Activated naive CD8-positive, alpha-beta T cell treated with anti-CD3 and anti-CD28 coated beads for 36 hours (primary cell): Measurements from ENCODE around the gene PMM2. TPM values are rescaled to one million over a fixed set of nuclear protein-coding genes. Genes with fewer than 3 reads are reported as not detected.
"Not testable (repeated sequence)": the region's sequence is repeated elsewhere in the genome, so short reads cannot be mapped to it uniquely, and the experiment has no call there.

Experiments
- DNase-seq: peaks from one replicate; pipeline ENCODE4 v3.0.0; 2021
- H3K27ac Mint-ChIP-seq: one replicate; pipeline ENCODE4 v1.8.0; 2022; ENCODE audit warnings: mild to moderate bottlenecking, moderate library complexity, mixed read lengths
- H3K27me3 Mint-ChIP-seq: one replicate; pipeline ENCODE4 v1.8.0; 2022; ENCODE audit warnings: mild to moderate bottlenecking, mixed read lengths
- H3K36me3 Mint-ChIP-seq: one replicate; pipeline ENCODE4 v1.8.0; 2021; ENCODE audit warnings: mild to moderate bottlenecking, mixed read lengths
- H3K4me1 Mint-ChIP-seq: one replicate; pipeline ENCODE4 v1.8.0; 2021; ENCODE audit warnings: mixed read lengths
- H3K4me3 Mint-ChIP-seq: one replicate; pipeline ENCODE4 v1.8.0; 2022; ENCODE audit warnings: mild to moderate bottlenecking, moderate library complexity, mixed read lengths
- H3K9me3 Mint-ChIP-seq: one replicate; pipeline ENCODE4 v1.8.0; 2022; ENCODE audit warnings: mixed read lengths
- total RNA-seq, 2 experiments: library from RNA; stranded (reverse); gene quantifications; one replicate each; pipeline ENCODE4 v1.2.3, GENCODE V29; 2021

Gene PMM2
- total RNA-seq, 2 experiments from 2014 or later, result 59.0 to 59.8 TPM

DNA sequence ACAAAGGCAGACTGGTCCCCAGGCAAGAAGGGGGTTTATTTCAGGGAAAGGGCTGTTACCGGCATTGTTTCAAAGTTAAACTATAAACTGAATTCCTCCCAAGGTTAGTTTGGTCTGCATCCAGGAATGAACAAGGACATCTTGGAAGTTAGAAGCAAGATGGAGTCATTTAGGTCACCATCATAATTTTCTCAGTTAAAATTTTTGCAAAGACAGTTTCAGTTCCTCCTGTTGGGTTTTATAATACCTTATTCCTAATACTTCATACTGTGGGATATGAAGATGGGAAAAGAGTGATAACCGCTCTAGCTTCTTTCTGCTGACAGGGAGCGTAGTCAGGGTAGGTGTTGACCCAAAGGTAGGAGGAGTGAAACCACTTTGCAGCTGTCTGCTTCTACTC lies 24.8 kb downstream of the PMM2 start:
- no peak overlapping the region for H3K27ac Mint-ChIP-seq
- no peak overlapping the region for H3K4me3 Mint-ChIP-seq

DNA sequence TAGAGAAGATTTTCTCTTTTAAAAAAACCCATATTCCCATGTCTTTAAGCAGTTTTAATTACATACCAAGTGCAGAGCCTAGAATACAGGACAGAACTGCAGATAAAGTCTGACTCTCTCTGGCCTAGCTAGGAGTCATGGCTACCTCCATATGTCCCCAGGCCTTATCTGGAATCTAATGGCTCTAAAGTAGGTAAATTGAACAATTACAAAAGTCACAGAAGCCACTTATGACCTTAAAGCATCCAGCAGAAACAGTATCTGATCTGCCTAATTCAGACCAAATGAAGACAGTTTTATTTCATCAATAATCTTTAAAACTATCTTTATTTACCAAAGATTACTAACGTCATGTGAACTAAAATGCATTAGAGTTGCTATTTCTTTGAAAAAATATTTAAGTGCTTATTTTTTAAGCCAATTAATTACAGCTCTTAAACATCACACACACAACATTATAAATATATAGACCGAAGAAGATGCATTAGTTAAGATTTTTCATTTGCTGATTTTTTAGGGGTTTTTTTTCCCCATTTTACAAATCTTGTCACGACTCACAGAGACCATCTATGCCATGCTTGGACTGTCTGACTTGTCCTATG lies 28.7 kb downstream of the PMM2 start:
- Mint-ChIP-seq H3K4me3 (no peak overlapping the region), H3K27me3 (no peaks in the 10 kb centered on the region), H3K4me1 (peaks cover 5% of the 10 kb centered on the region), H3K27ac (no peak overlapping the region), H3K36me3 (peaks cover 43% of the 10 kb centered on the region), H3K9me3 (no peaks in the 10 kb centered on the region)
- DNase-seq, result no peak

More for the DNA sequence above, 24.8 kb downstream of the PMM2 start:
- no peak for DNase-seq
- peaks cover 39% of the 10 kb centered on the region for H3K36me3 Mint-ChIP-seq
- H3K27me3 Mint-ChIP-seq, result no peaks in the 10 kb centered on the region
- peaks cover 1% of the 10 kb centered on the region for H3K4me1 Mint-ChIP-seq
- no peaks in the 10 kb centered on the region for H3K9me3 Mint-ChIP-seq

DNA sequence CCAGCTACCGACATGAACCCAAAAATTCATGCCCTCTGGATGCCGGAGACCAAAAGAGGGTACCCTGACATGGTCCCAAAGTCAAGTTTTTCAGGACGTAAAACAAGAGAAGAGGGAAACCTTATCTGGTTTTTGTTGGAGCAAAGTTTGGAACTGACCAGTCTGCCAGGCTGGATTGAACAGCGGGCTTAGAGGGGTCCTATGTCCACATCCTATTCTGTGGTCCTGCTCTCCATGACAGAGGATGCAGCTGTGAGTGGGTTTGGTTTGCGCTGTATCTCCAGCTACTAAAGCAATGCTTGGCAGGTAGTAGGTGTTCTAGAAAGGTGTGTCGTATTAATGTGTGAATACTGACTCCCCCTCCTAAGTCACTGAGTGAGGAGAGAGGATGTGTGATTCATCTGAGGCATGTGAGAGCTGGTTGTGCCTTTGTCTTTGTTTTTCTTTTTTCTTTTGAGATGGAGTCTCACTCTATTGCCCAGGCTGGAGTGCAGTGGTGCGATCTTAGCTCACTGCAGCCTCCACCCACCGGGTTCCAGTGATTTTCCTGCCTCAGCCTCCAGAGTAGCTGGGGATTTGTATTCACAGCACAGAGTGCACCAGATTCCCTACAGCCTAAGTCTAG lies 31.0 kb downstream of the PMM2 start:
- Mint-ChIP-seq H3K36me3 (peaks cover 40% of the 10 kb centered on the region), H3K4me1 (peaks cover 14% of the 10 kb centered on the region)

DNA sequence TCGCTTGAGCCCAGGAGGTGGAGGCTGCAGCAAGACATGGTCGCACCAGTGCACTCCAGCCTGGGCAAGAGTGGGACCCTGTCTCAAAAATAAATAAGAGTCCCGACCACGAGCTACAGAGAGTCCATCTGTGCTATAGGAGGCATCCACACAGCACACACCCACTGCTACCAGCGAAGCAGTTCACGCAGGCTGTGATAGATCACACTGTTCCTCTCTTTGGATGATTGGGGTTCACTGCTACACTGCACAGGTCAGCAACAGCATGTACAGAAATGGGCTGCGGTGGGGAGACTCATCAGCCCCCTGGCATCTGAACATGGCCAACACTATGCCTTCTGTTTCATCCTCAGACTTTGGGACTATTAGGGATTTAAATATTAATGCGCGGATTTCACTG lies 33.8 kb downstream of the PMM2 start:
- H3K27me3 Mint-ChIP-seq, result no peaks in the 10 kb centered on the region
- no peak overlapping the region for H3K4me3 Mint-ChIP-seq
- H3K27ac Mint-ChIP-seq, result no peak overlapping the region
- H3K36me3 Mint-ChIP-seq, result peaks cover 37% of the 10 kb centered on the region
- no peak for DNase-seq
- H3K9me3 Mint-ChIP-seq, result no peaks in the 10 kb centered on the region
- H3K4me1 Mint-ChIP-seq, result peaks cover 14% of the 10 kb centered on the region

More for the DNA sequence above, 31.0 kb downstream of the PMM2 start:
- no peak for DNase-seq
- Mint-ChIP-seq H3K4me3 (no peak overlapping the region), H3K27ac (no peak overlapping the region), H3K9me3 (no peaks in the 10 kb centered on the region), H3K27me3 (no peaks in the 10 kb centered on the region)

DNA sequence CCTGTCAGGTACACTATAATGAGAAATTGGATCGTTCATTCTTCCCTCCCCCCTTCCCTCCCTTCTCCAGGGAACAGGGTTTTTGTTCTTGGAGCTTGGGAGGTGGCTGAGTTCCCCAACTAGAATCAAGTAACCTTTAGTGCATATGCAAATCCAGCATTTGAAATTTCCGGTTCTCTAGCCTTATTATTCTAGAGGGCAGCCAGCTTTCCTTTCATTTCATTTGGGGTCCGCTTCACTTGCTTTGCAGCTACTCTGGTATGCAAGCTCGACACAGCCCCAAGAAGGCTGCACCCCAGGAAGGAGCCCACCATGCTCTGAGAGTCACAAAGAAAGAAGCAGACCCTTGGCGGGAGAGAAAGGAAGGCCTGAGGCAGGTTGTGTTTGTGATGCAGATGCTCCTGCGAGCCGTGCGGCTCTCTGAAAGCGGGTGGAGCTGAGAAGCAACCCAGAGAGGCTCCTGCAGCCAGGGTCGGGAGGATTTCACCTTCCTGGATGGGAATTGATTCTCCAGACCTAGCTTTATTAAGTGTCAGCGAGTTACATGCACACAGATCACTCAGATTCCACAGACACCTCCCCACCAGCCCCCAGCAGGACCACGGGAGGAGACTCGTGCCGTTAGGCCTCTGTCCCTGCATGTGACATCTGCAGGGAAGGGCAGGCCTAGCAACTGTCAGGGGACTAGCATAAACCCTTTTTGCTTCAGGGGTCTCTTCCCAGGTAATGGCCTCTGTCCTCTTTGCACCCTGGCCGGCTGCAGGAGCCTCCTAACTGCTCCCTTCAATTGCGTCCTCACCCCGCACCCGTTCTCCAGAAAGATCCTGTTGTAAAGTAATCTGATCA lies 34.5 kb downstream of the PMM2 start:
- Mint-ChIP-seq H3K27me3 (no peaks in the 10 kb centered on the region), H3K27ac (no peak overlapping the region), H3K4me1 (peaks cover 14% of the 10 kb centered on the region), H3K9me3 (no peaks in the 10 kb centered on the region), H3K4me3 (no peak overlapping the region), H3K36me3 (peaks cover 37% of the 10 kb centered on the region)
- DNase-seq, result no peak

DNA sequence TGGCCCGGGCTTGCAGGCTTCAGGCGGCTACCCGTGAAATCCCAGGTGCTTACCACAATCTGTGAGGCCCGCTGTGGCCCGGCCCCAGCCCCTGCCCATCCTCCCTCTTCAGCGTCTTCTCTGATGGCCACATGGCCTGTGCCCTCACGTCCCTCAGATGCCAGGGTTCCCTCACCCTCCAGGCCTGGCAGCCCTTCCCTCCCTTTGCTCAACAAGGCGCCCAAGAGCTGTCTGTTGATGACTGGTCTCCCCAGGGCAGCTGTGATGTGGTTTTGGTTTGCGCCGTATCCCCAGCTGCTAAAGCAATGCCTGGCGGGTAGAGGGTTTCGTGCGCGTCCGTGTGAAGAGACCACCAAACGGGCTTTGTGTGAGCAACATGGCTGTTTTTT lies 35.1 kb downstream of the PMM2 start:
- Mint-ChIP-seq H3K36me3 (peaks cover 37% of the 10 kb centered on the region), H3K27ac (peak overlapping the region; percentile 43), H3K27me3 (no peaks in the 10 kb centered on the region), H3K9me3 (no peaks in the 10 kb centered on the region), H3K4me3 (no peak overlapping the region), H3K4me1 (peaks cover 14% of the 10 kb centered on the region)
- no peak for DNase-seq

DNA sequence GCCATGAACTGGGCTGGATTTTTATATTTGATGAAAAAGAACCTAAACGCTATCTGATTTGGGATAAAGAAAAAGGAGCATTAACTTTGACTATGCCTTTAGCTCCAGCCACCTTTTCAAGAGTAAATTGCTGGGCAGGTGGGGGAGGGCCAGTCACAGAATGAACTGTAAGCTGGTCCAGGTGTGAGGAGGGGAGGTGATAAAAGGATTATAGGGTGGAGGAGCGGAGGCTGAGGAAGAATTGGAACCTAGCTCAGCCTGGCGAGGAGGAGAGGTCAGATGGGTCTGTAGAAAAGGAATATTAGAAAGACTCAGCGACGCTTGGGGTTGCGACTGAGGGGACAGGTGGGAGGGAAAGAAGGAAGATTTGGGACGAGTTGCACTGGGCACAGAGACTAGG lies 39.2 kb downstream of the PMM2 start:
- H3K27me3 Mint-ChIP-seq, H3K9me3 Mint-ChIP-seq, H3K27ac Mint-ChIP-seq, H3K4me3 Mint-ChIP-seq, H3K4me1 Mint-ChIP-seq, H3K36me3 Mint-ChIP-seq, DNase-seq: not testable (repeated sequence)

DNA sequence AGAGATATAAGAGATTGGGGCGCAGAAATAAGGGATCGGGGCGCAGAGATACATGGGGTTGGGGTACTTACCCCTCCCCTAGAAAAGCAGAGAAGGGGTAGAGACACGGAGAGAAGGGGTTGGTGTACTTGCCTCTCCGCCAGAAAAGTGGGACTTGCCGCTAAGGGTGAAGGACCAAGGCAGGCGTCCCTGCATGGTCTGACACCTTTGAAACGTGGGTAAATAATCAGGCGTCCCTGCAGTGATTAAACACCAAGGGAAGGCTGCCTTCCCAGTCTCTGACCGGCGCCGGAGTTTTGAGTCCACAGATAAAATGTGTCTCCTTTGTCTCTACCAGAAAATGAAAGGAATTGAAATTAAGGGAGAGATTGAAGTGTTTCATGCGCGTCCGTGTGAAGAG lies 40.0 kb downstream of the PMM2 start:
- not testable (repeated sequence) for H3K27me3 Mint-ChIP-seq, H3K36me3 Mint-ChIP-seq, H3K4me3 Mint-ChIP-seq, H3K9me3 Mint-ChIP-seq, H3K4me1 Mint-ChIP-seq, H3K27ac Mint-ChIP-seq, DNase-seq

DNA sequence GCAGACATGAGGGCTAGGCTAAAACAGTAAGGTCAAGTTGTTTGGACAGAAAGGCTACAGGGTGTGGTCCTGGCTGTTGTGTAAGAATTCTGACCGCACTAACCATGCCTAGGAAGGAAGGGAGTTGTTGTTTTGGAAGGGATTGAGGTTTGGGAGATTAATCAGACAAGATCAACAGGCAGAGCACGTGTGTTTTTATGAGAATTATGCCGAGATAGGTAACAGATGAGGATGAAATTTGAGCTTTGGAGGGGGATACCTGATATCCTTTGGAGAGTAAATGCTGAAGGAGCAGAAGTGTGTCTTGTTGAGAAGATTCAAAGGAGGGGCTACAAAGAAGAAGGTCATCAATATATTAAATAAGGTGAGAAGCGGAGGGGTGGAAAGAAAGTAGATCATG lies 44.4 kb downstream of the PMM2 start:
- H3K27me3 Mint-ChIP-seq, H3K9me3 Mint-ChIP-seq, H3K4me1 Mint-ChIP-seq, H3K36me3 Mint-ChIP-seq, H3K27ac Mint-ChIP-seq, H3K4me3 Mint-ChIP-seq, DNase-seq: not testable (repeated sequence)

DNA sequence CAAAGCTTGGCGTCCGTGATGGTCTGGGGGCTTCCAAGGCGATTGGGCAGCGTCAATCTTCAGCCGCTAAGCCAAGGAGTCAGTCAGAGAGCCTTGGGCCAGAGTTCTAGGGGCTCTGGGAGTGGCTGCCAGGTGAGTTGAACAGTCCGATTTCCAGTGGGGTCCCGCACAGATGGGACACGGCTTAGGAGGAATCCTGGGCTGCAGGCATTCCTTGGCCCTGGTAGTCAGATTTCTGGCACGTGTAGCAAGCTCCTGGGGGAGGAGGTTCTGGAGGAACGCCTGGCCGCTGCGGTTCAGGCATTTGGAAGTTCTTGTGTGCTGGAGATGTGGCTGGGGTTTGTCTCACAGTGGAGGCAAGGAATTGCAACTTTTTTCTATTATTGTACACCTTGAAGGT lies 45.7 kb downstream of the PMM2 start:
- not testable (repeated sequence) for H3K4me3 Mint-ChIP-seq, DNase-seq, H3K27me3 Mint-ChIP-seq, H3K4me1 Mint-ChIP-seq, H3K9me3 Mint-ChIP-seq, H3K36me3 Mint-ChIP-seq, H3K27ac Mint-ChIP-seq

DNA sequence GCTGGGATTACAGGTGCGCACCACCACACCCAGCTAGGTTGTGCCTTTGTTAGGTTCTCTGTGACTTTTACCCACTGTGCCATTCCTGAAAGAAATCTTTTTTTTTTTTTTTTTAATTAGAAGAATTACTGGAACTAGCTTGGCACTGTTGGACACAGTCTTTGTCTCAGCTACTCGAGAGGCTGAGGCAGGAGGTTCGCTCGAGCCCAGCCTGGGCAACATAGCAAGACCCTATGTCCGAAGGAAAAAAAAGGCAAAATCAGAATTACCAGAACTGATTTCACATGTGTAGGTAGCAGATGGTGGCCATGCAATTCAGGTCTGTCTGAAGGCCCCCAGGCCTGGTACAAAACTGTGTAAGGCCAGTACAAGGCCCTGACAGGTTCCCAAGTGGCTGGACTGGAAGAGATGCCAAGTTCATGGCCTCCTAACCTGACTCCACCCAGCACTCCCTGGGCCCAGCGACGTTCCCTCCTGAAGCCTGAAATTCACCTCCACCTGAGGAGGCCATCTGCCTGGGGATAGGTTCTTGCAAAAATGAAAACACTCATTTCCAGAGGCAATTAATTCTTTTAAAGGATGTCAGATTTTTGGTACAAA lies 48.2 kb downstream of the PMM2 start:
- Mint-ChIP-seq H3K36me3 (peaks cover 9% of the 10 kb centered on the region), H3K27me3 (no peaks in the 10 kb centered on the region)

DNA sequence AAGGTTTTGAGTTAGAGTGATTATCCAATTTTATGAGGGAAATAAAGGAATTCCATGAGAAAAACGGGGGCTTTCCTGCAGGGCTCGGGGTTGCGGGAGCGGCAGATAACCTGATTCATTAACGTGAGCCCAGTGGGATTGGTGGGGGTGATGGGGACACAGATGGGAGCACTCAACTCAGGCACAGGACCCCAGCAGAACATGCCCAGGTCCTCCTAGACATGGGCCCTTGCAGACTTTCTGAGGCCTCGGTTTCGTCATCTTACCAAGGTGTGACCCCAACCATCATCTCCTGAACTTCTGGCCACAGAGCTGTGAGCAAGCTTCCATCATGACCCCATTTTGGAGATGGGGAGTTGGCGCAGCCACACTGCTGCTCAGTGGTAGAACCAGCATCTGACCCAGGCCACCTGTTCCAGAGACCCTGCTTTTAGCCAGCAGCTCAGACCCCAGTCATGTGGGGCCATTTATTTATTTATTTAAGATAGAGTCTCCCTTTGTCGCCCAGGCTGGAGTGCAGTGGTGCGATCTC lies 48.8 kb downstream of the PMM2 start:
- H3K4me1 Mint-ChIP-seq, result peaks cover 15% of the 10 kb centered on the region
- no peak for DNase-seq

More for the DNA sequence above, 48.2 kb downstream of the PMM2 start:
- DNase-seq, result no peak
- Mint-ChIP-seq H3K27ac (no peak overlapping the region), H3K9me3 (no peaks in the 10 kb centered on the region), H3K4me3 (no peak overlapping the region), H3K4me1 (peaks cover 13% of the 10 kb centered on the region)

DNA sequence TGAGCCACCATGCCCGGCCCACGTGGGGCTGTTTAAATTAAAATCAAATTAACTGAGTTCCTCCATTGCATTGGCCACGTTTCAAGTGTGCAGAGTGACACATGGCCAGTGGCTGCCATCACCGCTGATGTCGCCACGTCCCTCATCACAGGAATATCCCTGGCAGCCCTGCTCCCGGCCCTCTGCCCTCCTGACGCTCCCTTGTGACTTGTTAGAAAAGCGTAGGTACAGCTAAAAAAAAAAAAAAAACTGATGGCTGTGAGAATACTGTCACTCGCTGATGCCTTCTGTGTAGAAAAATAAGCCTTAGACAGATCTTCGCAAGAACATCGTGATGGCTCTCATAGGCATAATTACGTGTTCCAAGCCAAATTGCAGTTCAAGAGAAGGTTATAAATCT lies 49.5 kb downstream of the PMM2 start:
- no peak for DNase-seq
- Mint-ChIP-seq H3K9me3 (no peaks in the 10 kb centered on the region), H3K4me3 (no peak overlapping the region), H3K4me1 (peaks cover 18% of the 10 kb centered on the region), H3K27ac (peak overlapping the region; percentile 44), H3K27me3 (no peaks in the 10 kb centered on the region), H3K36me3 (peaks cover 14% of the 10 kb centered on the region)

More for the DNA sequence above, 48.8 kb downstream of the PMM2 start:
- no peak overlapping the region for H3K4me3 Mint-ChIP-seq
- no peaks in the 10 kb centered on the region for H3K9me3 Mint-ChIP-seq
- peaks cover 12% of the 10 kb centered on the region for H3K36me3 Mint-ChIP-seq
- H3K27me3 Mint-ChIP-seq, result no peaks in the 10 kb centered on the region
- no peak overlapping the region for H3K27ac Mint-ChIP-seq

DNA sequence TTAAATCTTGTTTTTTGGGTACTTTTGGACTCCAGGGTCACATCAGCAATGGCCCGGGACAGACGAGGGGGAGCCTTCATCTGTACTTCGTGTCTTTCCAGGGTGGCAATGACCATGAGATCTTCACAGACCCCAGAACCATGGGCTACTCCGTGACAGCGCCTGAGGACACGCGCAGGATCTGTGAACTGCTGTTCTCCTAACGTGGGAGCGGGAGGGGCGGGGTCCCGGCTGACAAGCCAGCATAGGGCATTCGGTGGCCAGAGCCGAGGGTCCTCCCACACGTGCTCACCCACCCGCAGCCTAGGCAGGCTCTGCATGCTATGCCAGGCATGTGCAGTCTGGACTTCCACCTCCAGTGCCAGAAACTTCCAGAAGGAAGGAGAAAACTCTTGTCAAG lies 50.0 kb downstream of the PMM2 start:
- Mint-ChIP-seq H3K4me3 (no peak overlapping the region), H3K9me3 (no peaks in the 10 kb centered on the region), H3K4me1 (peaks cover 20% of the 10 kb centered on the region), H3K36me3 (peaks cover 14% of the 10 kb centered on the region), H3K27me3 (no peaks in the 10 kb centered on the region), H3K27ac (no peak overlapping the region)
- DNase-seq, result no peak
